SK-N-SH treated with all-trans-retinoic acid at 6 μM for 48 hours (cell line): Measurements from ENCODE around the gene MET.
"Not testable (repeated sequence)": the region's sequence is repeated elsewhere in the genome, so short reads cannot be mapped to it uniquely, and the experiment has no call there.

Experiments used
- ARNTL ChIP-seq: fragments of 450-650 bp; formaldehyde crosslinking; IDR thresholded peaks from 2 replicates; pipeline ENCODE4 v1.5.0; 2020; ENCODE audit warnings: low read depth, mild to moderate bottlenecking, moderate library complexity, borderline replicate concordance
- BACH2 ChIP-seq: fragments of 250-450 bp; sonication (Bioruptor Pico); IDR thresholded peaks from 2 replicates; pipeline ENCODE4 v1.9.0; 2021; ENCODE audit warnings: mild to moderate bottlenecking, borderline replicate concordance
- CSDC2 ChIP-seq: fragments of 250-450 bp; sonication (Bioruptor Pico); IDR thresholded peaks from 2 replicates; pipeline ENCODE4 v1.5.0; 2020; ENCODE audit warnings: mild to moderate bottlenecking, moderate library complexity
- GLIS3 ChIP-seq: fragments of 250-450 bp; sonication (Bioruptor Pico); IDR thresholded peaks from 2 replicates; pipeline ENCODE4 v1.5.0; 2020; ENCODE audit warnings: mild to moderate bottlenecking, moderate library complexity
- OSR1 ChIP-seq: fragments of 250-450 bp; sonication (Bioruptor Pico); IDR thresholded peaks from 2 replicates; pipeline ENCODE4 v1.8.0; 2022; ENCODE audit warnings: moderate library complexity, mild to moderate bottlenecking, inconsistent platforms
- TOX ChIP-seq: fragments of 250-450 bp; sonication (Bioruptor Pico); IDR thresholded peaks from 2 replicates; pipeline ENCODE4 v1.8.0; 2021; ENCODE audit warnings: mild to moderate bottlenecking, moderate library complexity, borderline replicate concordance
- ZFP3 ChIP-seq: fragments of 250-450 bp; sonication (Bioruptor Pico); IDR thresholded peaks from 2 replicates; pipeline ENCODE4 v1.5.0; 2020; ENCODE audit warnings: mild to moderate bottlenecking, moderate library complexity
- ZFP30 ChIP-seq: fragments of 450-650 bp; formaldehyde crosslinking; IDR thresholded peaks from 2 replicates; pipeline ENCODE4 v1.5.0; 2022; ENCODE audit warnings: mild to moderate bottlenecking, moderate library complexity
- ZNF8 ChIP-seq: fragments of 450-650 bp; formaldehyde crosslinking; IDR thresholded peaks from 2 replicates; pipeline ENCODE4 v1.5.0; 2020; ENCODE audit warnings: mild to moderate bottlenecking, moderate library complexity
- TF ChIP-seq, protein P1 (sequence below): fragments of 250-450 bp; sonication (Bioruptor Pico); IDR thresholded peaks from 2 replicates; pipeline ENCODE4 v1.8.0; 2020; ENCODE audit warnings: mild to moderate bottlenecking, moderate library complexity, borderline replicate concordance
- TF ChIP-seq, protein P2 (sequence below): fragments of 250-450 bp; sonication (Bioruptor Pico); IDR thresholded peaks from 2 replicates; pipeline ENCODE4 v1.5.0; 2020; ENCODE audit warnings: mild to moderate bottlenecking, moderate library complexity

DNA sequence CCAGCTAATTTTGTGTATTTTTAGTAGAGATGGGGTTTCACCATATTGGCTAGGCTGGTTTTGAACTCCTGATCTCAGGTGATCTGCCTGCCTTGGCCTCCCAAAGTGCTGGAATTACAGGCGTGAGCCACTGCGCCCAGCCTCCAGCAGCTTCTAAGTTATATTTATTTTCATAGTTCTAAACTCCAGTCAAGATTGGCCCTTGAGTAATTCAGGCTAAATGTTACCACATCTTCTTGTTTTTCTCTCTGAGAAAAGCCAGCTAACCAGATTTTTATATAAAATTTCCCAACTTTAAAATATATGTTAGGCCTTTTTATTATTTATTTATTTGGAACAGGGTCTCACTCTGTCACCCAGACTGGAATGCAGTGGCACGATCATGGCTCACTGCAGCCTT, 141.4 kb downstream of the MET start:
- TF ChIP-seq ZNF8; OSR1; ZFP3 (CRISPR knock-in tag); TOX; GLIS3 (CRISPR knock-in tag); ZFP30; BACH2 (CRISPR knock-in tag); ARNTL; CSDC2 (CRISPR knock-in tag): not testable (repeated sequence)
- TF ChIP-seq, protein P1, sequence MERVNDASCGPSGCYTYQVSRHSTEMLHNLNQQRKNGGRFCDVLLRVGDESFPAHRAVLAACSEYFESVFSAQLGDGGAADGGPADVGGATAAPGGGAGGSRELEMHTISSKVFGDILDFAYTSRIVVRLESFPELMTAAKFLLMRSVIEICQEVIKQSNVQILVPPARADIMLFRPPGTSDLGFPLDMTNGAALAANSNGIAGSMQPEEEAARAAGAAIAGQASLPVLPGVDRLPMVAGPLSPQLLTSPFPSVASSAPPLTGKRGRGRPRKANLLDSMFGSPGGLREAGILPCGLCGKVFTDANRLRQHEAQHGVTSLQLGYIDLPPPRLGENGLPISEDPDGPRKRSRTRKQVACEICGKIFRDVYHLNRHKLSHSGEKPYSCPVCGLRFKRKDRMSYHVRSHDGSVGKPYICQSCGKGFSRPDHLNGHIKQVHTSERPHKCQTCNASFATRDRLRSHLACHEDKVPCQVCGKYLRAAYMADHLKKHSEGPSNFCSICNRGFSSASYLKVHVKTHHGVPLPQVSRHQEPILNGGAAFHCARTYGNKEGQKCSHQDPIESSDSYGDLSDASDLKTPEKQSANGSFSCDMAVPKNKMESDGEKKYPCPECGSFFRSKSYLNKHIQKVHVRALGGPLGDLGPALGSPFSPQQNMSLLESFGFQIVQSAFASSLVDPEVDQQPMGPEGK, result not testable (repeated sequence)
- TF ChIP-seq, protein P2, sequence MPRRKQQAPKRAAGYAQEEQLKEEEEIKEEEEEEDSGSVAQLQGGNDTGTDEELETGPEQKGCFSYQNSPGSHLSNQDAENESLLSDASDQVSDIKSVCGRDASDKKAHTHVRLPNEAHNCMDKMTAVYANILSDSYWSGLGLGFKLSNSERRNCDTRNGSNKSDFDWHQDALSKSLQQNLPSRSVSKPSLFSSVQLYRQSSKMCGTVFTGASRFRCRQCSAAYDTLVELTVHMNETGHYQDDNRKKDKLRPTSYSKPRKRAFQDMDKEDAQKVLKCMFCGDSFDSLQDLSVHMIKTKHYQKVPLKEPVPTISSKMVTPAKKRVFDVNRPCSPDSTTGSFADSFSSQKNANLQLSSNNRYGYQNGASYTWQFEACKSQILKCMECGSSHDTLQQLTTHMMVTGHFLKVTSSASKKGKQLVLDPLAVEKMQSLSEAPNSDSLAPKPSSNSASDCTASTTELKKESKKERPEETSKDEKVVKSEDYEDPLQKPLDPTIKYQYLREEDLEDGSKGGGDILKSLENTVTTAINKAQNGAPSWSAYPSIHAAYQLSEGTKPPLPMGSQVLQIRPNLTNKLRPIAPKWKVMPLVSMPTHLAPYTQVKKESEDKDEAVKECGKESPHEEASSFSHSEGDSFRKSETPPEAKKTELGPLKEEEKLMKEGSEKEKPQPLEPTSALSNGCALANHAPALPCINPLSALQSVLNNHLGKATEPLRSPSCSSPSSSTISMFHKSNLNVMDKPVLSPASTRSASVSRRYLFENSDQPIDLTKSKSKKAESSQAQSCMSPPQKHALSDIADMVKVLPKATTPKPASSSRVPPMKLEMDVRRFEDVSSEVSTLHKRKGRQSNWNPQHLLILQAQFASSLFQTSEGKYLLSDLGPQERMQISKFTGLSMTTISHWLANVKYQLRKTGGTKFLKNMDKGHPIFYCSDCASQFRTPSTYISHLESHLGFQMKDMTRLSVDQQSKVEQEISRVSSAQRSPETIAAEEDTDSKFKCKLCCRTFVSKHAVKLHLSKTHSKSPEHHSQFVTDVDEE (CRISPR knock-in tag), result not testable (repeated sequence)
